NB4 (cell line): ENCODE data around the gene ADGRA1.

ENCODE experiments used
- CTCF ChIP-seq: IDR thresholded peaks from one replicate; pipeline ENCODE4 v1.5.1; 2012; ENCODE audit warnings: low read depth, low read length
- MAX ChIP-seq: IDR thresholded peaks from 2 replicates; pipeline ENCODE4 v1.6.1; 2011; ENCODE audit warnings: low read depth, low read length
- MYC ChIP-seq: IDR thresholded peaks from 2 replicates; pipeline ENCODE4 v1.6.1; 2011; ENCODE audit warnings: low read depth, low read length
- POLR2A ChIP-seq: IDR thresholded peaks from 2 replicates; pipeline ENCODE4 v1.6.1; 2011; ENCODE audit warnings: mild to moderate bottlenecking; ENCODE audit not compliant: insufficient read length; ENCODE audit errors: extremely low read depth

DNA sequence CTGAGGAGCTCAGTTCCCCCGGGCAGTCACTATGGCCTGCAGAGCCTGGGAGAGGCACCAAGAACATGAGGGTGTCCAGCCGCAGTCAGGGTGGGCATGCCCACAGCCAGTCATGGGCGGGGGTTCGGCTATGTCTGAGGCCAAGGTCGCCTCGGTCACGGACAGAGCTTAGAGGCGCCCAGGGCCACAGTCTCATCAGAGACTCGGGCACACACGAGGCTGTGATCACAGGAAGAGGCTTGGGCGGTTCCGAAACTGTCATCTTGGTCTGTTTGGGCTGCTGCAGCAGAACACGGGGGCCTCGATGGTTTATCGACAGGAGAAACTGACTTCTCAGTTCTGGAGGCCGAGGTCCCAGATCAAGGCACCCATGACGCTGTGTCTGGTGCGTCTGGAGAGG is 9.7 kb downstream of the ADGRA1 start:
- TF ChIP-seq POLR2A, result no peak
- no peak for TF ChIP-seq CTCF
- TF ChIP-seq MAX, result no peak
- TF ChIP-seq MYC, result no peak
